ENCODE measurements around the gene HSD17B8.
"Not testable (repeated sequence)": the region's sequence is repeated elsewhere in the genome, so short reads cannot be mapped to it uniquely, and the experiment has no call there.

HSD17B8 gene

DNA sequence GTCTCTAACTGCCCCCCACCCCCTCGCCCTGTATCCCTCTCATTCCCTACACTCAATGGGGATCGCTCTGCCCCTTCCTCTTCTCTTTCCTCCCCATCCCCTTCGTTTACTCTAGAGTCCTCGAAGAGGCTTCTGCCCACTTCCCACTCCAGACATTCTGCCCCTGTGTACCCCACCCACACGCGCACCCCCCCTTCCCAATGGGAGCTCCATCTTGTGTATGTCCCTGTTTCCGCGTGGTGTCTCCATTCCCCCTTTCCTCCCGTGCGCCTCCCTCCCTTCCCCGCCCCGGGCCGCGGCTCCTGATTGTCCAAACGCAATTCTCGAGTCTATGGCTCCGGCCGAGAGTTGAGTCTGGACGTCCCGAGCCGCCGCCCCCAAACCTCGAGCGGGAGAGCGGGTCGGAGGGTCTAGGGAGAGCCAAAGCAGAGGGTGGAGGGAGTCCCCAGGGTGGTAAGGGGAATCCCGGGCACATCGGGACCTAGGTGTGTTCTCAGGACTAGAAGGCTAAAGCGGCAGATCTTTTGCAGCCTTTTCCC is 3.2 kb downstream of the HSD17B8 start:
- no peak for DNase-seq

DNA sequence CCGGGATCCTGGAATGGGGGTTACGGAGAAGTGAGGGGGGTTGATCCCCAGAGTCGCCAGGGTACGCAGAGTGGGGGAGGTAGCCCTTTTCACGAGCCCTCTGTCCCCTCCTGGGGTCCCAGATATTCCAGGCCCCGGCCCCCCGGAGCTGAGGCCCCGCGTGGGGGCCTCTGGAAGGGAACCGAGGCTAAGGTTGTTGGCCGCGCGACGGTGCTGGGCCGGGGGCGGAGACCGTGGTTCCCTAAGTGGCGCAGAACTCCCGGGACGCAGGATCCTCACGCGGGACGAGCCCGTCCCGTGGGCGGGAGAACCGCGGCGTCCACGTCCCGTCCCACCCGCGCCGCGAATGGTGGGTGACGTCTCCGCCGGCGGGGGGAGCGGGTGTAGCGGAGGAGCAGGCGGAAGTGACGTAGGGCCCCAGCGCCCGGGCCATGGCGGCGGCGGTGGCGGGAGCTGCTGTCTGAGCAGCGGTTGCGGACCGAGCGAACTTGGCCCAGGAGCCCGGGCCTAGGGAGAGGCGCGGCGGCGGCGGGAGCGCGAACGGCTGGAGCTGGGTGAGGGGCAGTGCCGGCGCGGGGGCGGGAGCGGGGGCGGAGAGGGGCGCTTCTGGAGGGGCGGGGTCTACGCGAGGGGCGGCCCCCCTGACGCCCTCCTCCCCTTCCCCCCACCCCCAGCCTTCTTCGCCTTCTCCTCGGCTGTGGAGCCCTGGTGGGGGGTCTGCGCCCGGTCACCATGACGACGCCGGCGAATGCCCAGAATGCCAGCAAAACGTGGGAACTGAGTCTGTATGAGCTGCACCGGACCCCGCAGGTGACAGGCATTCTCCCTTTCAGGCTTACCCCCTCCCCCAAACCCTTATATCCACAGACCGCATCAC is 3.9 kb downstream of the HSD17B8 start, which contains the start of gene RING1:
RING1 (plus strand) TSS at position 410 of the 877 bp plus-strand sequence; CDS start at position 733, 323 bp downstream.
- peak; percentile 85 for DNase-seq

DNA sequence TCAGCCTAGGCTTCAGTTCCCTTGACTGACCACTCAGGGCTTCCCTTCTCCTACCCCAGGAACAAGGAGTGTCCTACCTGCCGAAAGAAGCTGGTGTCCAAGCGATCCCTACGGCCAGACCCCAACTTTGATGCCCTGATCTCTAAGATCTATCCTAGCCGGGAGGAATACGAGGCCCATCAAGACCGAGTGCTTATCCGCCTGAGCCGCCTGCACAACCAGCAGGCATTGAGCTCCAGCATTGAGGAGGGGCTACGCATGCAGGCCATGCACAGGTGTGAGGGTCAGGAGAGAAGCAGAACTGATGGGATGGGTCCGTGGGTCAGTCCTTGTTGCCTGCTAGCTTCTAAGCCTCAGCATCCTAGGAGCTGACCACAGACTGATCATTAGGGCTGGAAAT is 5.4 kb downstream of the HSD17B8 start:
- DNase-seq = no peak

DNA sequence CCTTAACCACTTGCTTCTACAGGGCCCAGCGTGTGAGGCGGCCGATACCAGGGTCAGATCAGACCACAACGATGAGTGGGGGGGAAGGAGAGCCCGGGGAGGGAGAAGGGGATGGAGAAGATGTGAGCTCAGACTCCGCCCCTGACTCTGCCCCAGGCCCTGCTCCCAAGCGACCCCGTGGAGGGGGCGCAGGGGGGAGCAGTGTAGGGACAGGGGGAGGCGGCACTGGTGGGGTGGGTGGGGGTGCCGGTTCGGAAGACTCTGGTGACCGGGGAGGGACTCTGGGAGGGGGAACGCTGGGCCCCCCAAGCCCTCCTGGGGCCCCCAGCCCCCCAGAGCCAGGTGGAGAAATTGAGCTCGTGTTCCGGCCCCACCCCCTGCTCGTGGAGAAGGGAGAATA is 6.7 kb downstream of the HSD17B8 start:
- no peak for DNase-seq

DNA sequence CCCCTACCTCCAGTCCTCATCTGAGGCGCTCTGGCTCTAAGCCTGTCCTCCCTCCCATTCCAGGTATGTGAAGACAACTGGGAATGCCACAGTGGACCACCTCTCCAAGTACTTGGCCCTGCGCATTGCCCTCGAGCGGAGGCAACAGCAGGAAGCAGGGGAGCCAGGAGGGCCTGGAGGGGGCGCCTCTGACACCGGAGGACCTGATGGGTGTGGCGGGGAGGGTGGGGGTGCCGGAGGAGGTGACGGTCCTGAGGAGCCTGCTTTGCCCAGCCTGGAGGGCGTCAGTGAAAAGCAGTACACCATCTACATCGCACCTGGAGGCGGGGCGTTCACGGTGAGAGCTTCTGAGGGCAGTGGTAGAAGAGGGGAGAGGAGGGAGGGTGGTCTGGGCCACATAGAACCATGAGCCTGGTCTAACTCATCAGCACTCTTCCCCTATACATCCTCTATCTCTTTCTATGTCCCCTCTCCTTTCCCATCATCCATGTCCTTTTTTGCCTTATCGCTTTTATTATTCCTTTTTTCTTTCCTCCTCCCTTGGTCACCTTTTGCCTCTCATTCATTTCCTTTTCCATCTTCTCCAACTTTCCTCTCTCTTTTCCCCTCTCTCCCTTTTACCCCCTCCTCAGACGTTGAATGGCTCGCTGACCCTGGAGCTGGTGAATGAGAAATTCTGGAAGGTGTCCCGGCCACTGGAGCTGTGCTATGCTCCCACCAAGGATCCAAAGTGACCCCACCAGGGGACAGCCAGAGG is 7.4 kb downstream of the HSD17B8 start:
- DNase-seq = no peak

DNA sequence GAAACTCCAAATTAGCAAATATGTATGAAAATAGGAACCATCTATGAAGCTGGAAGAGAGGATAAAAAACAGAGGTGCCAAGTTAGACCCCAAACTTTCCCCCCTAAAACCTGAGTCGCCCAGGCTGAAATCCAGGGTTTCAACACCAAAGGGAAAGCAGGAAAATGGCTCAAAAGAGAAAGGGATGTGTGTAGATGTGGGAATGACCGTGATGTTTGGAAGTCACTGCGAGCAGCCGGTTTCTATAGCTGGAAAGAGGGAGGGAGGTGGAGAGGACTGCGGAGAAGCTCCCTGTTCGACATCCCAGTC is 8.4 kb downstream of the HSD17B8 start:
- no peak for DNase-seq

DNA sequence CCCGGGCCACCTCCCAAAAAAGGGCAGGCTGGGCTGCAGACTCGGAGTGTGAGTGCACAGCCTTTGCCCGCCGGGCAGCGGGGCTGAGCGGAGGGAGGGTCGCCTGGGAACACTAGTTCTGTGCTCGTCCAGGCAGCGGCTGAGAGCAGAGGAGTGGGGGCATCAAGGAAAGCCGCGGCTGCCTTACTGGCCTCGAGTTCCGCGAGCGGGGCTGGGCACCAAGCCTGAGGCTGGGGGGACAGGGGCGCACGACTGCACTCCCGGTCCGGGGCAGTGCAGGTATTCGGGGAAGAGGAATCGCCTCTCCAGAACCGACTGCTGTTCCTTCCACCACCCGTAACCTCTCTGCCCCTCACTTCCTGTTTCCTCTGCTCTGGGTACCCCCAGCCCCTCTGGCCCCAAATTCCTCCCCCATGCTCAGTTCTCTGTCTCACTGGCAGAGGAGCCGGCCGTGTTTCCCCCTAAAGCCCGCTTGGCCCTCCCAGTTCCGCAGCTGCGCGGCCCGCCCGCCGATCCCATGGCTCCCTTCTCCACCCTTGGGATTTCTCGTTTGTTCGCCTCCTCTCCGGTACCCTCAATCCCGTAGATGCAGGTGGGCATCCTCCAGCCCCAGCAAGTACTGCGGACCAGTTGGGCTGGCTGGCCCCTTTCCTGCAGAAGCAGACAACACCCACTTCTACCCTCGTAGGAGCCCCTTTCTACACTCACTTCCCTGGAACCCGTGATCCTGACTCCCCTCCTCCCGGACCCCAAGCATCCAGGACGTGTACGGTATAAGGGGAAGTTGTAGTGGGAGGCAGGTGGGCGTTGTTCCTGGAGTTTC is 8.9 kb downstream of the HSD17B8 start:
- no peak for DNase-seq

DNA sequence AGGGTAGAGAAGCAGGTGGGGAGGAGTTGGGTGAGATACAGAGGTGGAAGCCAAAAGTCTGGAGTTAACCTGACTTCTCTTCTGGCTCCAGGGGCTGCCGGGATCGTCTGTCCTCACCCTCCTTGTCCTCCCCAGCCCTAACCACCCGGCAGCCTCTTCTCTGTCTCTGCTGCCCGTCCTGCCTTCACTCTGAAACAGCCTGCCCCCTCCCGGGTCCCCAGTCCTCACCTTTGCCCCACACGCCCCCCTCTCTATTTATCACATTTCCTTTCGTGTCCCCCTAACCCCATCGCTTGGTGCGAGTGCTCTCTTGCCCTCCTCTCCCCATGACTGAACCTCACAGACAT is 9.5 kb downstream of the HSD17B8 start:
- no peak for DNase-seq

DNA sequence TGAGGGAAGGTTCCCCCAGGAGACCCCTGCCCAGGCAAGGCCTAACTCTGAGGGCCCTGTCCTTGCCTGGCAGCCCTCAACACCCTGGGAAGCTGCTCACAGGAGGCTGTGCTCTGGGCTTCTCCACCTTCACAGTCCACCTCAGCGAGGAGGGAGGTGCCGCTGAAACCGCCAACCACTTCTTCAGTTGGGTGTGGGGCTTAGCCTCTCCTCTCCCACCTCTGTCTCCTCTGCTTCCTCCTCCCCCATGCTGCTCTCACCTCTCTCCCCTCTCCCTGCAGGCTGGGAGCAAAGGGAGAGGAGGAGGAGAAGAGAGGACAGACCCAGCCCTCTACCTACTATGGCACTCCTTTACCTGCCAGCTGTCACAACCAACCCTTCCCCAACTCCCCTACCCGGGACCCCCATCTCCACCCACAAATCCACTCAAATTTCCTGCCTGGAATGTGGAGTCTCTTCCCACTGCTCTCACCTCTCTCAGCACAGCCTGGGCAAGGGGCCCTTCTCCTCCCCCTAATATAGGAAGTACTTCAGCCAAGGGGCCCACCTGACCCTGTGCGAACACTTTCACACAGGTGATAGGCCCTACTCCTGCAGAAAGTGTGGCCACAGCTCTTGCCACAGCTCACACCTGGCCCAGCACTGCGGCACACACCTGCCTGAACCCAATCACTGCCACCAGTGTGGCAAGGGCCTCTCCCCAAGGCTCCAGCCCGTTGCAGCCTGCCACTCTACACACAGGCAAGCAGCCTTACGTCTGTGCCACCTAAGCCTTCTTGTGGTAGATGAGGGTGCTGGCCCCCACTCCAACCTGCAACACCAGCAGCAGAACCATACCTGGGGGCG is 11.0 kb downstream of the HSD17B8 start:
- DNase-seq = no peak

DNA sequence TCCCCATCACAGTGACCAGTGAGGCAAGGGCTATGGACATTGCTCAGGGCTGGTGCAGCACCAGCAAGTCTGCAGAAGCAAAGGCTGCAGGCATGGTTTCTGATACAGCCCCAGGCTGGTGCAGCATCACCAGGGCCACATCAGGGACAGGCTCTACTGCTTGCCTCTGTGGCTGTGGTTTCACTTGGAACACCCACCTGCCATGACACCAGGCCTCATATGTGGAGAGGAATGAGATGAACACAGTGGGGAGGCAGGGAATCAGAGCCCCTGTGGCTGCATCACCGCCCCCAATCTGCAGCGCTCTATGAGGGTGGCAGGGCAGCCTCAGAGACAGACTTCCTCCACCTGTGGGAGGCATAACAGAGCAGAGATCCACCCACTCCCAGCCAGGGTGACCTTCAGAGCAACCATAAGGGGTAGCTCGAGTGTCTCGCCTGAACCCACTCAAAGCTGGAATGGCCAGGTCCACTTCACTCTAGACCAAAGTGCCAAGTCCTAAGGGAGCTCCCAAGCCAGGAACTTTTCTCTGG is 11.7 kb downstream of the HSD17B8 start:
- no peak for DNase-seq

DNA sequence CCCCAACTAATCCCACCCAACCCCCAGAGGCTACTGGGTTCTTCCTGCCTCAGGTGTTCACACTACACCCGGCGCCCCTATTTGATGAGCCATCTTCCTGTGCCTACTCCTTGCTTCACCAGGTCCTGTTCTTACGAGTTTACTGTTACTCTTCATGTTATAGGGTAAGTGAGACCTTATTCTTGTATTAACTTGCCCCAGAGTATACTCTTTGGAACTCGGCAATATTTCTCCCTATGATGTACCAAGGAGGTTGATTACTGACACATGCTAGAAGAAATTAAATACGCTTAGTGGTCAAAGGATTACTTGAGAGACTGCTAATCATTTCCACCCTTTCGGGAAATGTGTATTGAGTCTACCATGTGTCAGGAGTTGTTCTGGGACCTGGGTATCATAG is 12.8 kb downstream of the HSD17B8 start:
- no peak for DNase-seq

DNA sequence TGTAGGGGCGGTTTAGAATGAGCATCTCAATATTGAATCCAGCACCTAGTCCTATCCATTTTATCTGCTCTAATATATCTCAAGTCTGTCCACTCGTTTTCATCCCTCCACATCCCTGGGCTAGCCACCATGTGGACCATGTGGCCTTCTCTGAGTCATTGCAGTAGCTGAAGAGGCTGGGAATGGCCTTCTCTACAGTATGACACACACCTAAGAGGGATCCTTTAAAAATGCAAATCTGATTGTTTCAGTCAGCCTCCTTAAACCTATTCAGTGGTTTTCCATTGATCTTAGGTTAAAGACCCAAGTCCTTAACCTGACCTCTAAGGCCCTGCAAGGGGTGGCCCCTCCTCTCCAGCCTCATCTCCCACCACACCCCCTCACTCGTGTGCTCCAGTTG is 13.2 kb downstream of the HSD17B8 start:
- no peak for DNase-seq

DNA sequence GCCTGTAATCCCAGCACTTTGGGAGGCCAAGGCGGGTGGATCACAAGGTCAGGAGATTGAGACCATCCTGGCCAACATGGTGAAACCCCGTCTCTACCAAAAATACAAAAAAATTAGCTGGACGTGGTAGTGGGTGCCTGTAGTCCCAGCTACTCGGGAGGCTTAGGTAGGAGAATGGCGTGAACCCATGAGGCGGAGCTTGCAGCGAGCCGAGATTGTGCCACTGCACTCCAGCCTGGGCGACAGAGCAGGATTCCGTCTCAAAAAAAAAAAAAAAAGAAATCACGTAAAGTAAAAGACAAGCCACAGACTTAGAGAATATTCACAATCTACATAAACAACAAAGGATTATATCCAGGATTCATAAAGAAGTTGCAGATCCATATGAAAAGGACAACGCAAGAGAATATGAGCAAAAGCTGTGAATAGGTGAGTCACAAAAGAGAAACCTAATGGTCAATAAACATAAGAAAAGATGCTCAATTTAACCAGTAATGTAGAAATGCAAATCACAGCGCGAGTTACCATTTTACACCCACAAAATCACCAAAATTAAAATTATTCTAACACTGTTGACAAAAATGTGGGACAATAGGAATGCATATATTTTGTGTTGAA is 22.2 kb downstream of the HSD17B8 start:
- not testable (repeated sequence) for DNase-seq

DNA sequence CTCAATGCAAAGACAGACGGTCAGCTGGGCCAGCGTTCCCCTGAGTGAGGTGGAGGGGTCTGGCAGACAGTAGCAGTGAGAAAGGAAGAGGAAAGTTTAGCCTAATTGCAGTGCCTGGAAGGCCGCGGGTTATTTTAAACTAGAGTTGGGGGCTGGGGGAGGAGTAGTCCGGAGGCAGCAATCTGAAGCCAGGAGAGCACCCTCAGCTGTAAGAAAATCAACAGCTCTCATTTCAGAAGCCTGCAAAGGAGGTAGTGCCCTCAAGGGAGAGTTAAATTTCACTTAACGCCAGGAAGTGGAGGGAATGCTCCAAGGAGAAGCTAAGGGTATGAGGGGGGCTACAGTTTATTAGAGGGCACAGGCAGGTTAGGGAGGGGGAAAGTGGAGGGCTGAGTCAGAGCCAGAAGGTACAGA is 30.8 kb downstream of the HSD17B8 start:
- no peak for DNase-seq

DNA sequence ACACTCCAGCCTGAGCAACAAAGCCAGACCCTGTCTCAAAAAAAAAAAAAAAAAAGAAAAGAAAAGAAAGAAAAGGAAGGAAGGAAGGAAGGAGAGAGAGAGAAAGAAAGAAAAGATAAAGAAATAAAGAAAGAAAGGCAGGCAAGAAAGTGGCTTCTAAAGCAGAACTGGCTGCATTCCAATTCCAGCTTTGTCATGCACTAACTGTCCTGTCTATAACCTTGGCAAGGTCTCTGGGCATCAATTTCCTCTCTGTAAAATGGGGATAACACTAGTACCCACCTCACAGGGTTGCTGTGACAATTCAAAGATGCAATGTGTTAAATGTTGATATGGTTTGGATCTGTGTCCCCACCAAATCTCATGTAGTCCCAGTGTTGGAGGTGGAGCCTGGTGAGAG is 31.9 kb downstream of the HSD17B8 start:
- no peak for DNase-seq

DNA sequence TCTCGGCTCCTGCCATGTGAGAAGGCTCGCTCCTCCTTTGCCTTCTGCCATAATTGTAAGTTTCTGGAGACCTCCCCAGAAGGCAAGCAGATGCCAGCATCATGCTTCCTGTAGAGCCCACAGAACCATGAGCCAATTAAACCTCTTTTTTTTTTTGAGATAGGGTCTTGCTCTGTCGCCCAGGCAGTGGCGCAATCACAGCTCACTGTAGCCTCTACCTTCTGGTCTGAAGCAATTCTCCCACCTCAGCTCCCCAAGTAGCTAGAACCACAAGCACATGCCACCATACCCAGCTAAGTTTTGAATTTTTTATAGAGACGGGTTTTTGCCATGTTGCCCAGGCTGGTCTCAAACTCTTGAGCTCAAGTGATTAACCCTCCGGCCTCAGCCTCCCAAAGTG is 32.4 kb downstream of the HSD17B8 start:
- no peak for DNase-seq

DNA sequence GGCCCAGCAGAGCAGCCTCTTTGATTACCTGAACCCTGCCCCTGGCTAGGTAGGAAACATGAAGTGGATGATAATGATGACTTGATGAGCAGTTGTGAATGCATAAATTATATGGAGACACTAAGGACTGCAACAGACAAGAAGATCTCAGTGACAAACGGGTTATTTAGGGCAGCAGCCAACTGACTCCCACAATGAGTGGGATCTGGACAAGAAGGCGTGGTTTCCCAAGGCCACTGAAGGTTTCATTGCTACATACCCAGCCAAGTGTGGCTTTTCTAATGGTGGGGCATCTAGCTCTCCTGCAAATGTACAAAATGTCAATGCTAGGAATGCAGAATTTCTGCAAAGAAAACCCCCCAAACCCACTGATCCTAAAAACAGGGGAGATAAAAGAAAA is 33.3 kb downstream of the HSD17B8 start:
- no peak for DNase-seq

DNA sequence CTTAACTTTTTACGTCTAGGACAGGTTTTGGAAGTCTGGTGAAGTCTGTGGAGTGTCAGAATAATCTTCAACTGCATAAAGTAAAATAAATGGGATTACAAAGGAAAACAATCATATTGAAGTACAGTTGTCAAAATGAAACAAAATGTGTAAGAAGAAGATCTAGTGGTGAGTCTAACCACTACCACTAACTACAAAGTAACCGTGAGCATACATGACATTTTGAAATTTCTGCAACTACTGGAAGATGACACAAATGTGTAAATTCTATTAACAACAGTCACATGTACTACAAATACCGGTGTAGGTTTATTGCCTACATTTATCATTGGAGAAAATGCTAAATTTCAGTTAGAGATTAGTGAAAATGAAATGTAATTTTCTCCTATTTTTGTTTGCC is 37.5 kb downstream of the HSD17B8 start:
- DNase-seq = no peak

DNA sequence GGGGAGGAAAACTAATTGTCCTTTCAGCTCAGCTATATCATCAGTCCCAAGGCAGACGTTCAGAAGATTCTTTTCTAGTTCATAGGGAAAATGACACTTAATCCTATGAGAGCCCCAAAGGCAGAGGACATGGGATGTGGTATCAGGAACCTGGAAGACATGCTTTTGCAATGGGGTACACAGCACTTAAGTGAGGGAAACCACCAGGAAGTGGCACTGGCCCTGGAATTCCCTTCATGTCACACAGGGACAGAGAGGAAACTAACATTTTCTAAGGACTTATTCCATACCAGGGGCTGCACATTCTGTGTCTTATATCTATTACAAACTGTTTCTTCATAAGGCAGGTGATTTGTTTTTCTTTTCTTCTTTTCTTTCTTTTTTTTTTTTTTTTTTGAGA is 39.0 kb downstream of the HSD17B8 start:
- no peak for DNase-seq

DNA sequence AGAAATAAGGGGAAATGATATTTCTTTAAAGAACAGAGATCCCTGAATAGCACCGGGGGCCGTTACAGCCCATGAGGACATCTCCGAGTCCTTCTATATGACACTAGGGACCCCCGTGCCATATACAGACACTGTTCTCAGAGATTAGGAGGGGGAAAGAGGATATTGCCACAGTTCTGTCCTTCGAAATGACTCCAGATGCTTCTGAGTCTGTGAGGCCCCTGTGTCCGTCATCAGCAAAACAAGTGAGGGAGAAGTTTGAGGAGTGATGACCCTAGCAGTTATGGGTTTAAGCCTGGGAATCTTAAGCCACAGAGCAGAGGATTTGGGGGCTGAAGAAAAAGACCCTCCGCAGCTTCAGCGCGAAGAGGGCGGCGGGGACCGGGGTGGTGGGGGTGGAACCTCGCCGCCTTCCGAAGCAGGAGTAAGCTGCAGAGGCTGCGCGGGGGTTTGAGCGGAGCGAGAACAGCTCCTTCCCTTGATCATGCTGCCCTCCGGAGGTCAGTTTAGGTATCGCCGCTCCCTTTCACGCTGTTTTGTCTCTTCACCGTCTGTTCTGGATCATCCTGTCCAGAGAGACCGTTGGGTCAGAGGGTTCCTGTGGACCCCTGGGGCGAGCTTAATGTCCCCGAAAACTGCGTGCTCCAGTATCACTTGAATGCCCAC is 43.7 kb downstream of the HSD17B8 start:
- peak; percentile 92 for DNase-seq

DNA sequence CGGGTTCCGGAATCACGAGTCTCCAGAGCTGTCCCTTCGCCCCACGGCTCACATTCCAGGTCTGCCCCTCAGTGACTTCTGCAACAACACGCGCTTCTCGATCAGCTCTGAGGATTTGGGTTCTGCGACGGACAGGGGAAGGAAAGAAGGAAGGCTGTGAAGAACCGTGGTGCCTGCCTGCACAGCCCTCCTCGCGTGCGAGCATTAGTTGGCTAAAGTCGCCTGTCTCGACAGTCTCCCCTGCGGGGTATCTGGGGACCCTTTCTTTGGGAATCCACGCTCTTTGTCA is 44.1 kb downstream of the HSD17B8 start:
- DNase-seq = no peak

All from activated CD4-positive, alpha-beta T cell treated with anti-CD3 and anti-CD28 coated beads, Interleukin-2, amount 50 U/mL, for 1 hour (primary cell).